ENCODE measurements around the gene GLT8D2.

Gene GLT8D2

GRCh38 chr12:103969391-103969790 lies 80.6 kb downstream of the GLT8D2 start:
- no peak overlapping the region for H3K4me2 ChIP-seq (ENCODE audit: low read depth, low read length, poor library complexity, severe bottlenecking)
- no peak overlapping the region for H3K4me3 ChIP-seq (ENCODE audit: insufficient read depth, low read length, poor library complexity, severe bottlenecking)
- no peak overlapping the region for H2AFZ ChIP-seq (ENCODE audit: low read depth, low read length, severe bottlenecking)
- H3K27ac ChIP-seq (ENCODE audit: low read depth, low read length), result no peak overlapping the region
- H3K9me2 ChIP-seq (replicated peaks; ENCODE audit: insufficient read depth, low read length), result no peaks in the 10 kb centered on the region
- H3F3A ChIP-seq (ENCODE audit: insufficient read depth), result no peaks in the 10 kb centered on the region
- TF ChIP-seq CTCF (IDR thresholded peaks at IDR 0.05; ENCODE audit: insufficient read depth, low read length, poor library complexity, severe bottlenecking) (no peak), EZH2phosphoT487 (conservative IDR thresholded peaks at IDR 0.05; ENCODE audit: low read length) (no peak)
- no peaks in the 10 kb centered on the region for H3K27me3 ChIP-seq (ENCODE audit: low read length)
- H3K36me3 ChIP-seq (ENCODE audit: low read length), result peaks cover 6% of the 10 kb centered on the region; the same call in 1 of the 2 replicates
- no peak overlapping the region for H3K9ac ChIP-seq (ENCODE audit: low read length)
- H3K79me2 ChIP-seq (ENCODE audit: insufficient read depth, low read length), result peaks cover 95% of the 10 kb centered on the region
- peaks cover 19% of the 10 kb centered on the region for H4K20me1 ChIP-seq (ENCODE audit: low read depth, low read length)
- no peaks in the 10 kb centered on the region for H3K9me3 ChIP-seq (ENCODE audit: insufficient read depth, low read length)

- H3K27me3 ChIP-seq (ENCODE audit: low read length), result no peaks in the 10 kb centered on the region
- no peak overlapping the region for H2AFZ ChIP-seq (ENCODE audit: low read depth, low read length, severe bottlenecking)
- peaks cover 6% of the 10 kb centered on the region; the same call in 1 of the 2 replicates for H4K20me1 ChIP-seq (ENCODE audit: low read depth, low read length)
- H3K9me3 ChIP-seq (ENCODE audit: insufficient read depth, low read length), result no peaks in the 10 kb centered on the region
- peak overlapping the region; percentile 90 for H3K4me2 ChIP-seq (ENCODE audit: low read depth, low read length, poor library complexity, severe bottlenecking)
- 0 out of 2 replicates have a peak, but pooled peaks cover 3% of the 10 kb centered on the region for H3F3A ChIP-seq (ENCODE audit: insufficient read depth)
- TF ChIP-seq EZH2phosphoT487 (conservative IDR thresholded peaks at IDR 0.05; ENCODE audit: low read length) (no peak), CTCF (IDR thresholded peaks at IDR 0.05; ENCODE audit: insufficient read depth, low read length, poor library complexity, severe bottlenecking) (no peak)
- H3K9me2 ChIP-seq (replicated peaks; ENCODE audit: insufficient read depth, low read length), result no peaks in the 10 kb centered on the region
- H3K79me2 ChIP-seq (ENCODE audit: insufficient read depth, low read length), result peaks cover 75% of the 10 kb centered on the region
- H3K27ac ChIP-seq (ENCODE audit: low read depth, low read length), result peak overlapping the region; percentile 77; the same call in 1 of the 2 replicates
- H3K4me3 ChIP-seq (ENCODE audit: insufficient read depth, low read length, poor library complexity, severe bottlenecking), result peak overlapping the region; percentile 96
- peak overlapping the region; percentile 93 for H3K9ac ChIP-seq (ENCODE audit: low read length)
- 0 out of 2 replicates have a peak, but pooled peaks cover 3% of the 10 kb centered on the region for H3K36me3 ChIP-seq (ENCODE audit: low read length)
Measured at GRCh38 chr12:103966736-103967135, 83.3 kb downstream of the GLT8D2 start.

- TF ChIP-seq EZH2phosphoT487 (conservative IDR thresholded peaks at IDR 0.05; ENCODE audit: low read length) (no peak), CTCF (IDR thresholded peaks at IDR 0.05; ENCODE audit: insufficient read depth, low read length, poor library complexity, severe bottlenecking) (no peak)
- H3K27me3 ChIP-seq (ENCODE audit: low read length), result no peaks in the 10 kb centered on the region
- peak within 1 kb of the TSS; percentile 93 for H3K9ac ChIP-seq (ENCODE audit: low read length)
- H4K20me1 ChIP-seq (ENCODE audit: low read depth, low read length), result peaks cover 2% of the 10 kb centered on the region; the same call in 1 of the 2 replicates
- H3K27ac ChIP-seq (ENCODE audit: low read depth, low read length), result peak within 1 kb of the TSS; percentile 77
- H3K9me2 ChIP-seq (replicated peaks; ENCODE audit: insufficient read depth, low read length), result no peaks in the 10 kb centered on the region
- H3K4me3 ChIP-seq (ENCODE audit: insufficient read depth, low read length, poor library complexity, severe bottlenecking), result peak within 1 kb of the TSS; percentile 96
- H3K79me2 ChIP-seq (ENCODE audit: insufficient read depth, low read length), result peaks cover 66% of the 10 kb centered on the region
- 0 out of 2 replicates have a peak, but pooled peaks cover 3% of the 10 kb centered on the region for H3K36me3 ChIP-seq (ENCODE audit: low read length)
- 0 out of 2 replicates have a peak, but pooled peaks cover 3% of the 10 kb centered on the region for H3F3A ChIP-seq (ENCODE audit: insufficient read depth)
- H3K9me3 ChIP-seq (ENCODE audit: insufficient read depth, low read length), result no peaks in the 10 kb centered on the region
- peak within 1 kb of the TSS; percentile 79 for H2AFZ ChIP-seq (ENCODE audit: low read depth, low read length, severe bottlenecking)
- peak within 1 kb of the TSS; percentile 90 for H3K4me2 ChIP-seq (ENCODE audit: low read depth, low read length, poor library complexity, severe bottlenecking)
Measured at GRCh38 chr12:103965590-103966504, 84.1 kb downstream of the GLT8D2 start, which contains the start of gene TDG. Gene TDG (plus strand): TSS chr12:103965872. CDS start chr12:103966038, 166 bp downstream.
